A673 (cell line): ENCODE measurements around the gene VAV1. TPM values are rescaled to one million over a fixed set of nuclear protein-coding genes. Genes with fewer than 3 reads are reported as not detected.

ENCODE experiments used
- BruUV-seq: library from RNA; stranded (reverse); fragments of 400-500 nt; replicated peaks from 2 replicates; lab custom pipeline; 2021; lab: Mats Ljungman, UMichigan
- CTCF ChIA-PET: fragments of 300-600 bp; sonication (Branson Sonifier 250); formaldehyde crosslinking; loops from one replicate; lab custom pipeline; 2022; ENCODE audit warnings: antibody characterized with exemption; lab: Charles Lee
- POLR2A ChIA-PET: fragments of 300-600 bp; sonication (Branson Sonifier 250); formaldehyde crosslinking; loops from one replicate; lab custom pipeline; 2022; ENCODE audit warnings: antibody characterized with exemption; ENCODE audit not compliant: low non-redundant PET; lab: Charles Lee
- DNase-seq: peaks from one replicate; pipeline ENCODE4 v3.0.0-alpha.2; 2015; ENCODE audit warnings: low spot score
- H3K27ac ChIP-seq: fragments of 200-600 bp; sonication (generic); 2 replicates; pipeline ENCODE4 v1.5.1; 2016; ENCODE audit warnings: mixed run types, low read depth, mild to moderate bottlenecking, mixed read lengths, antibody characterized with exemption, low read length; ENCODE audit not compliant: poor library complexity, severe bottlenecking
- H3K27me3 ChIP-seq: fragments of 200-600 bp; sonication (generic); replicated peaks from 2 replicates; pipeline ENCODE4 v1.6.1; 2017; ENCODE audit warnings: mixed run types, low read depth, mild to moderate bottlenecking, mixed read lengths, antibody characterized with exemption, low read length; ENCODE audit not compliant: insufficient read depth, poor library complexity
- H3K36me3 ChIP-seq: fragments of 200-600 bp; sonication (generic); 2 replicates; pipeline ENCODE4 v1.6.1; 2016; ENCODE audit warnings: mixed run types, mild to moderate bottlenecking, mixed read lengths, antibody characterized with exemption, low read length; ENCODE audit not compliant: insufficient read depth, poor library complexity, severe bottlenecking
- H3K4me1 ChIP-seq: fragments of 200-600 bp; sonication (generic); 2 replicates; pipeline ENCODE4 v1.6.1; 2017; ENCODE audit warnings: mixed run types, mild to moderate bottlenecking, mixed read lengths, antibody characterized with exemption, low read length; ENCODE audit not compliant: insufficient read depth, poor library complexity, severe bottlenecking
- H3K4me3 ChIP-seq: fragments of 200-600 bp; sonication (generic); 2 replicates; pipeline ENCODE4 v1.5.1; 2016; ENCODE audit warnings: low read depth, mixed run types, mild to moderate bottlenecking, mixed read lengths, low read length; ENCODE audit not compliant: poor library complexity, severe bottlenecking
- H3K9me3 ChIP-seq: fragments of 200-600 bp; sonication (generic); 2 replicates; pipeline ENCODE4 v1.6.1; 2016; ENCODE audit warnings: mixed run types, low read depth, mild to moderate bottlenecking, mixed read lengths, antibody characterized with exemption, low read length; ENCODE audit not compliant: poor library complexity, severe bottlenecking
- EZH2 ChIP-seq: fragments of 200-600 bp; sonication (generic); IDR thresholded peaks from 2 replicates; pipeline ENCODE4 v1.6.1; 2017; ENCODE audit warnings: borderline replicate concordance, low read depth, mild to moderate bottlenecking, mixed read lengths, antibody characterized with exemption, low read length; ENCODE audit not compliant: poor library complexity, severe bottlenecking
- intact Hi-C: fragments of 100-400 bp; cut with micrococcal nuclease; formaldehyde crosslinking; loops from one replicate; pipeline ENCODE4 v1.10.0; 2022; ENCODE audit not compliant: unreplicated experiment
- total RNA-seq: library from RNA; stranded (reverse); gene quantifications from 2 replicates; pipeline ENCODE4 v1.2.3, GENCODE V29; 2021
- TF ChIP-seq, protein P1 (sequence below): fragments of 300-800, 200-600 bp; sonication (generic); conservative IDR thresholded peaks from 2 replicates; pipeline ENCODE4 v1.5.1; 2017; ENCODE audit warnings: low read depth, mild to moderate bottlenecking, antibody characterized with exemption, low read length, moderate library complexity, mixed read lengths

The VAV1 gene
- total RNA-seq, 1 experiment from 2014 or later, result 51.6 TPM

- Histone ChIP-seq H3K36me3 (no peaks in the 10 kb centered on the region), H3K27me3 (no peaks in the 10 kb centered on the region), H3K27ac (no peak overlapping the region), H3K4me1 (no peaks in the 10 kb centered on the region), H3K9me3 (no peaks in the 10 kb centered on the region), H3K4me3 (no peak overlapping the region)
- BruUV-seq, result no TSS peak
- intact Hi-C loops, result loop anchor here (1.0 to 5.0 kb wide), 2 partner anchors 123 to 484 kb away; partner anchors contain the start of gene PSPN
- no peak for TF ChIP-seq EZH2
- TF ChIP-seq, protein P1, sequence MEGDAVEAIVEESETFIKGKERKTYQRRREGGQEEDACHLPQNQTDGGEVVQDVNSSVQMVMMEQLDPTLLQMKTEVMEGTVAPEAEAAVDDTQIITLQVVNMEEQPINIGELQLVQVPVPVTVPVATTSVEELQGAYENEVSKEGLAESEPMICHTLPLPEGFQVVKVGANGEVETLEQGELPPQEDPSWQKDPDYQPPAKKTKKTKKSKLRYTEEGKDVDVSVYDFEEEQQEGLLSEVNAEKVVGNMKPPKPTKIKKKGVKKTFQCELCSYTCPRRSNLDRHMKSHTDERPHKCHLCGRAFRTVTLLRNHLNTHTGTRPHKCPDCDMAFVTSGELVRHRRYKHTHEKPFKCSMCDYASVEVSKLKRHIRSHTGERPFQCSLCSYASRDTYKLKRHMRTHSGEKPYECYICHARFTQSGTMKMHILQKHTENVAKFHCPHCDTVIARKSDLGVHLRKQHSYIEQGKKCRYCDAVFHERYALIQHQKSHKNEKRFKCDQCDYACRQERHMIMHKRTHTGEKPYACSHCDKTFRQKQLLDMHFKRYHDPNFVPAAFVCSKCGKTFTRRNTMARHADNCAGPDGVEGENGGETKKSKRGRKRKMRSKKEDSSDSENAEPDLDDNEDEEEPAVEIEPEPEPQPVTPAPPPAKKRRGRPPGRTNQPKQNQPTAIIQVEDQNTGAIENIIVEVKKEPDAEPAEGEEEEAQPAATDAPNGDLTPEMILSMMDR, result no peak
- no peak for DNase-seq
- CTCF ChIA-PET, result interaction anchor here (0.6 to 1.1 kb wide), 2 partner anchors 123 to 836 kb away, joined by 3 to 7 read pairs; no protein-coding TSS in a partner anchor
- POLR2A ChIA-PET, result no interaction called here
Measured at GRCh38 chr19:6861683-6862286, 89.3 kb downstream of the VAV1 start.

- ChIA-PET CTCF (interaction anchor here (0.6 to 2.5 kb wide), 7 partner anchors 124 to 837 kb away, joined by 3 to 44 read pairs (median 7); partner anchors contain the start of gene GPR108), POLR2A (interaction anchor here (0.6 kb wide), 1 partner anchor 210 kb away, joined by 7 read pairs; no protein-coding TSS in a partner anchor)
- H3K36me3 ChIP-seq, result no peaks in the 10 kb centered on the region
- no peak overlapping the region for H3K27ac ChIP-seq
- no peaks in the 10 kb centered on the region for H3K27me3 ChIP-seq
- no peaks in the 10 kb centered on the region for H3K9me3 ChIP-seq
- peak; percentile 94 for DNase-seq
- peak overlapping the region; percentile 26 for H3K4me3 ChIP-seq
- no TSS peak for BruUV-seq
- intact Hi-C loops, result loop anchor here (1.0 to 5.0 kb wide), 4 partner anchors 124 to 485 kb away; partner anchors contain the start of gene PSPN
- TF ChIP-seq, protein P1, result peak; percentile 98
- no peak for TF ChIP-seq EZH2
- H3K4me1 ChIP-seq, result no peaks in the 10 kb centered on the region
Measured at GRCh38 chr19:6862673-6863078, 90.2 kb downstream of the VAV1 start.

- POLR2A ChIA-PET, result interaction anchor here (0.5 to 0.6 kb wide), 3 partner anchors 92 to 907 kb away, joined by 3 to 10 read pairs (median 4); partner anchors contain the start of gene VAV1
- BruUV-seq, result no TSS peak
Measured at GRCh38 chr19:6864325-6864940, 91.9 kb downstream of the VAV1 start.

More at GRCh38 chr19:6864325-6864940, 91.9 kb downstream of the VAV1 start:
- intact Hi-C loops, result loop anchor here (5.0 kb wide), 1 partner anchor 487 kb away; the partner anchor contains the start of gene PSPN
- TF ChIP-seq, protein P1, result no peak
- no peak for TF ChIP-seq EZH2
- no peaks in the 10 kb centered on the region for H3K27me3 ChIP-seq
- no peaks in the 10 kb centered on the region for H3K36me3 ChIP-seq
- H3K27ac ChIP-seq, result no peak overlapping the region
- no peaks in the 10 kb centered on the region for H3K9me3 ChIP-seq
- CTCF ChIA-PET, result interaction anchor here (1.1 to 2.5 kb wide), 6 partner anchors 126 to 738 kb away, joined by 3 to 44 read pairs (median 8); partner anchors contain the start of gene GPR108
- H3K4me1 ChIP-seq, result no peaks in the 10 kb centered on the region
- no peak overlapping the region for H3K4me3 ChIP-seq
- no peak for DNase-seq
